ENCODE data around the gene BICC1.

DNA sequence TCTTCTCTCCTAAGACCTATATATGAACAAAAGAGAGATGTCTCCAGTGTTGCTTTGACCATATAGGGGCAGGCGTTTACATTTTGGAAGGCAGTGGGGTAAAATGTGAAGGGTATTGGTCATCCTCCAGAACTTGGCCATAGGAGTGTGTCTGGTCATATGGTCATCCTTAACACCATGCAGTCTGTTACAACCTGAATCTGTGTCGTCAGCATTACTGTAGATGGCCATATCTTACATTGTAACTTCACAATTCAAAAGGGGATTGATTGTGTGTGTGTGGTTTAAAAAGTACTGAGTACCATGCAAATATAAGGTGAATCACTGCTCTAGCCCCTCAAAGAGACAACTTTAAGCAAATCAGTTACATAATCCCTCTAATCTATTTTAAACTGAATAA lies 311.7 kb downstream of the BICC1 start:
- TF ChIP-seq POLR2AphosphoS5 (IDR thresholded peaks at IDR 0.05; ENCODE audit: insufficient read depth, low read depth, low read length) (no peak), POLR2A (IDR thresholded peaks at IDR 0.05; ENCODE audit: low read depth, low read length) (no peak), EZH2 (IDR thresholded peaks at IDR 0.05; ENCODE audit: borderline replicate concordance, low read depth, low read length, severe bottlenecking) (no peak), MYC (IDR thresholded peaks at IDR 0.05; ENCODE audit: low read depth, low read length) (no peak), JUN (IDR thresholded peaks at IDR 0.05; ENCODE audit: borderline replicate concordance, insufficient read depth, insufficient read length, low read depth) (no peak)
- TF ChIP-seq, protein P1, sequence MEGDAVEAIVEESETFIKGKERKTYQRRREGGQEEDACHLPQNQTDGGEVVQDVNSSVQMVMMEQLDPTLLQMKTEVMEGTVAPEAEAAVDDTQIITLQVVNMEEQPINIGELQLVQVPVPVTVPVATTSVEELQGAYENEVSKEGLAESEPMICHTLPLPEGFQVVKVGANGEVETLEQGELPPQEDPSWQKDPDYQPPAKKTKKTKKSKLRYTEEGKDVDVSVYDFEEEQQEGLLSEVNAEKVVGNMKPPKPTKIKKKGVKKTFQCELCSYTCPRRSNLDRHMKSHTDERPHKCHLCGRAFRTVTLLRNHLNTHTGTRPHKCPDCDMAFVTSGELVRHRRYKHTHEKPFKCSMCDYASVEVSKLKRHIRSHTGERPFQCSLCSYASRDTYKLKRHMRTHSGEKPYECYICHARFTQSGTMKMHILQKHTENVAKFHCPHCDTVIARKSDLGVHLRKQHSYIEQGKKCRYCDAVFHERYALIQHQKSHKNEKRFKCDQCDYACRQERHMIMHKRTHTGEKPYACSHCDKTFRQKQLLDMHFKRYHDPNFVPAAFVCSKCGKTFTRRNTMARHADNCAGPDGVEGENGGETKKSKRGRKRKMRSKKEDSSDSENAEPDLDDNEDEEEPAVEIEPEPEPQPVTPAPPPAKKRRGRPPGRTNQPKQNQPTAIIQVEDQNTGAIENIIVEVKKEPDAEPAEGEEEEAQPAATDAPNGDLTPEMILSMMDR (IDR thresholded peaks at IDR 0.05; ENCODE audit: extremely low read depth in 1 of 2, insufficient read depth in 1 of 2, low read depth in 1 of 2, low read length in 2 of 2): no peak
